Kidney (tissue), 14 donors: Measurements from ENCODE around the gene NOVA1. TPM values are rescaled to one million over a fixed set of nuclear protein-coding genes. Genes with fewer than 3 reads are reported as not detected.
A peak's percentile ranks its signal among the peaks of the same experiment; 100 is the strongest.

Experiments used
- DNase-seq, 5 donors: peaks; one replicate each; pipeline ENCODE4 v3.0.0-alpha.2; 2013 to 2020
- FAIRE-seq: peaks from 2 replicates; lab custom pipeline; 2012; peaks lifted over from hg19 to GRCh38; lab: Jason Lieb, UNC
- H3K27ac ChIP-seq, 2 donors: one replicate each; pipeline ENCODE4 v1.7.0; 2013; ENCODE audit warnings: low read depth in 2 of 2, low read length in 2 of 2, inconsistent platforms in 1 of 2
- H3K27me3 ChIP-seq: one replicate; pipeline ENCODE4 v1.7.1; 2013; ENCODE audit warnings: low read length, inconsistent platforms; ENCODE audit not compliant: control insufficient read depth, insufficient read depth
- H3K36me3 ChIP-seq, 3 donors: one replicate each; pipeline versions ENCODE4 v1.7.0 to v1.7.1; 2013; ENCODE audit warnings: low read length in 3 of 3, control low read depth in 1 of 3, inconsistent platforms in 1 of 3; ENCODE audit not compliant: insufficient read depth in 3 of 3, control insufficient read depth in 2 of 3
- H3K4me1 ChIP-seq, 3 donors: one replicate each; pipeline versions ENCODE4 v1.7.0 to v1.7.1; 2013; ENCODE audit warnings: low read length in 3 of 3, inconsistent platforms in 1 of 3, low read depth in 1 of 3; ENCODE audit not compliant: control insufficient read depth in 2 of 3, insufficient read depth in 2 of 3
- H3K4me3 ChIP-seq, 3 donors: one replicate each; pipeline versions ENCODE4 v1.7.0 to v1.8.1; 2013; ENCODE audit warnings: low read length in 3 of 3, control low read depth in 1 of 3, inconsistent platforms in 1 of 3
- H3K9ac ChIP-seq, 3 donors: one replicate each; pipeline versions ENCODE4 v1.7.0 to v1.7.1; 2013; ENCODE audit warnings: low read length in 3 of 3, control low read depth in 1 of 3, inconsistent platforms in 1 of 3
- H3K9me3 ChIP-seq, 3 donors: one replicate each; pipeline versions ENCODE4 v1.7.0 to v1.7.1; 2013; ENCODE audit warnings: low read length in 3 of 3, control low read depth in 1 of 3, inconsistent platforms in 1 of 3; ENCODE audit not compliant: control insufficient read depth in 2 of 3, insufficient read depth in 1 of 3
- CTCF ChIP-seq: IDR thresholded peaks from 3 replicates; pipeline ENCODE4 v1.5.1; 2012; ENCODE audit warnings: mild to moderate bottlenecking, moderate library complexity, borderline replicate concordance; ENCODE audit not compliant: insufficient read depth; ENCODE audit errors: extremely low read depth
- intact Hi-C: fragments of 100-400 bp; cut with DNase I; formaldehyde crosslinking; loops from one replicate; pipeline ENCODE4 v1.11.1; 2022
- polyA plus RNA-seq: library from polyadenylated mRNA; stranded (reverse); fragments of 350-450 nt; fragmentation: Illumina TruSeq; extraction: RNeasy Lipid Tissue Mini Kit (QIAGEN cat#74804); gene quantifications from one replicate; pipeline ENCODE4 v1.2.3, GENCODE V29; 2014; ENCODE audit warnings: low read depth, low replicate concordance; ENCODE audit not compliant: insufficient read depth
- total RNA-seq: library from RNA; stranded (reverse); fragmentation: NEBNext Ultra II Directional; extraction: Animal tissue kit (Norgen Biotek cat#: 25700); gene quantifications from one replicate; pipeline ENCODE4 v1.2.1, GENCODE V29; 2021
- donor health status: control.
- donor health status: control.
- donor health status: control.
- donor health status: control.
- donor health status: control.
- donor health status: DM: yes; HTN: yes; CAD: no.
- donor health status: Normal renal cell carcinoma (clear cell type).

NOVA1 gene
- total and polyA plus RNA-seq, 2 donors from 2014 or later, result 10.2 to 15.0 TPM

DNA sequence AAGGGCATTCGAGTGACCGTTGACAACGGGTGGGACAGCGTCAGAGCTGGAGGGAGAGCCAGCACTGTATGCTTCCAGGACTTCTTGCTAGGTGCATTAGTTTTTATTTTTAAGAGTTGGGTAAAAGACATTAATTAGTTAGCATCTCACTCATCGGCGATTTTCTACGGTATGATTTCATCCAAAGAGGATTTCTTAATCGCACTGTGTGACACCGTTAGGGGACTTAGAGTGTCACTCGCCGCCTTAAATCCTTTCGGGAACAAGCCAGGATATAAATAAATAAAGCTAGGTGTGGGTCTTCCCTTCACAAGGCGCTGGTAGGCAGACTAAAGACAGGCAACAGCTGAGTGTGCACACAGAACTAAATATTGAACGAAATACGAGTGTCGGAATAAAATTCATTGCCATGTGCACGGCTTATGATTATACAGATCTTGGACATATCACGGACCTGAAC is 869 bp upstream of the NOVA1 start:
- intact Hi-C loops, result no loop called here
- no peaks in the 10 kb centered on the region for H3K36me3 ChIP-seq
- FAIRE-seq (no peak), DNase-seq (peak in 1 of 5 donors; percentile 64)
- no peaks in the 10 kb centered on the region for H3K27me3 ChIP-seq
- no peaks in the 10 kb centered on the region for H3K4me1 ChIP-seq
- H3K4me3 ChIP-seq, result peak overlapping the region; percentile 70 to 87 (median 85)
- no peaks in the 10 kb centered on the region for H3K9me3 ChIP-seq
- H3K27ac ChIP-seq, result peak overlapping the region; percentile 71 to 81
- peak overlapping the region in 2 of 3 donors; percentile 31 to 83 for H3K9ac ChIP-seq
- no peak for TF ChIP-seq CTCF

DNA sequence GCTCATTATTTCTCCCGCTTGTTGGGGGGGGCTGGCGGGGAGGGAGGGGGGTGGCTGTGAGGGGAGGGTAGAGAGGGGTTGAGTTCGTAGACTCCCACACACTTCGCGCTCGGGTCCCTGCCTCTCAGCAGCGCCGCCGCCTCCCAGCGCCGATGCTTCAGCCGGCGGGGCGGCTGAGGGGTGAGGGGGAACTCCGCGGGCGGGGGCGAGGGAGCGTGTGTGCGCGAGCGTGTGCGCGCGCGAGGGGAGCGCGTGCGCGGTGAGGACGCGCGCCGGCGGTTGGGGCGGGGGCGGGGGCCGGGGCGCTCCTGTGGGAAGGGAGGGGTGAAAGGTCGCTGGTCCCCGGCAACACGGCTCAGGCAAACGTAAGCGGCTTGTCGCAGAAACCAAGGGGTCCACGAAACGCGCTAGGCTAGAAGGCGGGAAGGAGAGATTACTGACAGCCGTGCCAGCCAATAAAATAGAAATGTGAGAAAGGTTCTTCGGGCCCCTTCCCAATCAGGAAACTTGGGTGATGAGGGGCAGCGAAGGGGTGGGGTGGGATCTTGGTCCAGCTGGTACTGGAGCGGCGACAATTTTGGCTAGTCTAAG is 343 bp upstream of the NOVA1 start:
- intact Hi-C loops, result no loop called here
- Histone ChIP-seq H3K27ac (peak overlapping the region; percentile 71 to 81), H3K4me3 (peak overlapping the region; percentile 70 to 87 (median 85)), H3K9me3 (no peaks in the 10 kb centered on the region), H3K27me3 (no peaks in the 10 kb centered on the region), H3K4me1 (no peaks in the 10 kb centered on the region), H3K36me3 (no peaks in the 10 kb centered on the region), H3K9ac (peak overlapping the region in 2 of 3 donors; percentile 31 to 83)
- TF ChIP-seq CTCF, result no peak
- FAIRE-seq (no peak), DNase-seq (peak; percentile 91 to 99 (median 98))

- TF ChIP-seq CTCF, result no peak
- peak overlapping the region; percentile 84 to 90 (median 85) for H3K4me3 ChIP-seq
- intact Hi-C loops, result no loop called here
- peak overlapping the region; percentile 53 to 81 for H3K27ac ChIP-seq
- H3K4me1 ChIP-seq, result no peaks in the 10 kb centered on the region
- FAIRE-seq (no peak), DNase-seq (peak; percentile 44 to 77 (median 58))
- peak overlapping the region in 2 of 3 donors; percentile 36 to 84 for H3K9ac ChIP-seq
- no peaks in the 10 kb centered on the region for H3K9me3 ChIP-seq
- no peaks in the 10 kb centered on the region for H3K27me3 ChIP-seq
- H3K36me3 ChIP-seq, result no peaks in the 10 kb centered on the region
Measured at GRCh38 chr14:26597071-26597588, 703 bp downstream of the NOVA1 start.
